ENCODE results near the gene DRG1. TPM values are rescaled to one million over a fixed set of nuclear protein-coding genes. Genes with fewer than 3 reads are reported as not detected.

The DRG1 gene
- total and polyA plus RNA-seq, 10 of the 15 experiments (the other 5 are each of a cell fraction or from before 2014, with no cell fraction given), result 59.7 to 147 (median 85.8) TPM

DNA sequence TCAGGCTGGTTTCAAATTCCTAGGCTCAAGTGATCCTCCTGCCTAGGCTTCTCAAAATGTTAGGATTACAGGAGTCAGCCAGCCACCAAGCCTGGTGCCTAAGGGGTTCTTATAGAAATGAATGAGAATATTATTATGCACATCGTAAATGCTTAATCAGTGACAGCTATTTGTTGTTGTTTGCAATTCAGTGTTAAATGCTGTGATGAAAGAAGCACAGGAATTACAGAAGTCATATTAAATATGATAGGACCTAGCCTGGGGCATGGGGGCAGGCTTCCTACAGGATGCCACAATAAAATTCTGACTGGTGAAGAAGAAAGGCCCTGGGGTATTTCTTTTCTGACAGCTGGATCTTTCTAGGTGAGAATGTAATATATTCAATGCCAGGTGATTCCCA is 39.4 kb upstream of the DRG1 start (continued):
- no peak for TF ChIP-seq POLR2AphosphoS2 (IDR thresholded peaks at IDR 0.05; ENCODE audit: low read depth, low read length)
- no peak for TF ChIP-seq SPI1 (IDR thresholded peaks at IDR 0.05; ENCODE audit: borderline replicate concordance, insufficient read depth, low read depth, low read length)
- TF ChIP-seq, protein P1, sequence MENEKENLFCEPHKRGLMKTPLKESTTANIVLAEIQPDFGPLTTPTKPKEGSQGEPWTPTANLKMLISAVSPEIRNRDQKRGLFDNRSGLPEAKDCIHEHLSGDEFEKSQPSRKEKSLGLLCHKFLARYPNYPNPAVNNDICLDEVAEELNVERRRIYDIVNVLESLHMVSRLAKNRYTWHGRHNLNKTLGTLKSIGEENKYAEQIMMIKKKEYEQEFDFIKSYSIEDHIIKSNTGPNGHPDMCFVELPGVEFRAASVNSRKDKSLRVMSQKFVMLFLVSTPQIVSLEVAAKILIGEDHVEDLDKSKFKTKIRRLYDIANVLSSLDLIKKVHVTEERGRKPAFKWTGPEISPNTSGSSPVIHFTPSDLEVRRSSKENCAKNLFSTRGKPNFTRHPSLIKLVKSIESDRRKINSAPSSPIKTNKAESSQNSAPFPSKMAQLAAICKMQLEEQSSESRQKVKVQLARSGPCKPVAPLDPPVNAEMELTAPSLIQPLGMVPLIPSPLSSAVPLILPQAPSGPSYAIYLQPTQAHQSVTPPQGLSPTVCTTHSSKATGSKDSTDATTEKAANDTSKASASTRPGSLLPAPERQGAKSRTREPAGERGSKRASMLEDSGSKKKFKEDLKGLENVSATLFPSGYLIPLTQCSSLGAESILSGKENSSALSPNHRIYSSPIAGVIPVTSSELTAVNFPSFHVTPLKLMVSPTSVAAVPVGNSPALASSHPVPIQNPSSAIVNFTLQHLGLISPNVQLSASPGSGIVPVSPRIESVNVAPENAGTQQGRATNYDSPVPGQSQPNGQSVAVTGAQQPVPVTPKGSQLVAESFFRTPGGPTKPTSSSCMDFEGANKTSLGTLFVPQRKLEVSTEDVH (IDR thresholded peaks at IDR 0.05; ENCODE audit: low read depth, partially characterized antibody), result no peak
- TF ChIP-seq, protein P2, sequence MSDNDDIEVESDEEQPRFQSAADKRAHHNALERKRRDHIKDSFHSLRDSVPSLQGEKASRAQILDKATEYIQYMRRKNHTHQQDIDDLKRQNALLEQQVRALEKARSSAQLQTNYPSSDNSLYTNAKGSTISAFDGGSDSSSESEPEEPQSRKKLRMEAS (IDR thresholded peaks at IDR 0.05; ENCODE audit: low read depth, low read length), result no peak

DNA sequence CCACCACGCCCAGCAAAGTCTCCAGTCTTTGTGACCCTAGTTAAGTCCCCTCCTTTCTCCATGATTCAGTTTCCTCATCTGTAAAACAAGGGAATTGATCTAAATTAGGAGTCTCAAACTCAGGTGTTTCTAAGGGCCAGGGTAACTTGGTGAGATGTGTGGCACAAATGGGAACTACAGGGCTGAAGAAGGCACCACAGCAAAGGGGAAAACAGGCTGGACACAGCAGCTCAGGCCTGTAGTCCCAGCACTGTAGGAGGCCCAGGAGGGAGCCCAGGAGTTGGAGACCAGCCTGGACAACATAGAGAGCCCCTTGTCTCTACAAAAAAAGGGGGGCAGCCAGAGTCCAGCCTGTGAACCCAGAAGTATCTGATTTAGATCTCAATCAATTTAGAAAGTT is 37.7 kb upstream of the DRG1 start:
- in situ Hi-C loops (cut with MboI) (no loop called here), intact Hi-C loops (cut with micrococcal nuclease; ENCODE audit: unreplicated experiment) (no loop called here)
- ChIA-PET POLR2A (no interaction called here), RAD21 (ENCODE audit: unreplicated experiment) (no interaction called here), CTCF (no interaction called here), SMC1A (ENCODE audit: uncharacterized antibody, unreplicated experiment) (no interaction called here)
- ATAC-seq, result no peak
- no peaks in the 10 kb centered on the region for H4K20me1 ChIP-seq (ENCODE audit: control insufficient read depth, insufficient read depth)
- FAIRE-seq, result no peak
- BruUV-seq (replicated peaks), result no TSS peak
- no peak for DNase-seq (ENCODE audit: low read depth, low spot score)
- H2AFZ ChIP-seq (ENCODE audit: control insufficient read depth, low read depth, low read length), result no peak overlapping the region
- no peaks in the 10 kb centered on the region for H3K79me2 ChIP-seq (ENCODE audit: control insufficient read depth, insufficient read depth, low read length)
- no peak overlapping the region for H3K4me3 ChIP-seq
- no peaks in the 10 kb centered on the region for H3K36me3 ChIP-seq (ENCODE audit: control insufficient read depth in 2 of 2, insufficient read depth in 2 of 2, low read length in 1 of 2)
- 35% methylated on average over 1 of the region's 1 CpG for WGBS (ENCODE audit: insufficient coverage, insufficient replicate concordance, low lambda C conversion rate, missing lambda C conversion rate)
- H3K9ac ChIP-seq (ENCODE audit: control insufficient read depth, insufficient read depth, low read length), result no peak overlapping the region
- no peak overlapping the region for H3K4me2 ChIP-seq (ENCODE audit: control insufficient read depth, insufficient read depth)
- no peaks in the 10 kb centered on the region for H3K9me3 ChIP-seq (replicated peaks; ENCODE audit: control insufficient read depth, insufficient read depth, low read length)
- H3K27me3 ChIP-seq (replicated peaks in 1 of 2; ENCODE audit: control insufficient read depth in 2 of 2, insufficient read depth in 2 of 2, low read length in 1 of 2), result no peaks in the 10 kb centered on the region
- no peak for TF ChIP-seq FOXK2 (IDR thresholded peaks at IDR 0.05)
- TF ChIP-seq RCOR1 (conservative IDR thresholded peaks at IDR 0.05; ENCODE audit: low read depth, low read length), result no peak
- no peak for TF ChIP-seq HDGF (IDR thresholded peaks at IDR 0.05)
- TF ChIP-seq EGR1 (IDR thresholded peaks at IDR 0.05; ENCODE audit: borderline replicate concordance in 1 of 2, low read depth in 2 of 2, low read length in 2 of 2), result no peak
- no peak for TF ChIP-seq IKZF1 (conservative IDR thresholded peaks at IDR 0.05)
- no peak for TF ChIP-seq SUPT20H (IDR thresholded peaks at IDR 0.05; ENCODE audit: borderline replicate concordance, control insufficient read depth, low read depth, low read length)
- no peak for TF ChIP-seq PAX5 (IDR thresholded peaks at IDR 0.05; ENCODE audit: borderline replicate concordance, low read depth, low read length)
- TF ChIP-seq ASH2L (IDR thresholded peaks at IDR 0.05; ENCODE audit: borderline replicate concordance, low read depth), result no peak
- TF ChIP-seq MEF2A (IDR thresholded peaks at IDR 0.05; ENCODE audit: insufficient read depth, low read depth, low read length), result no peak
- no peak for TF ChIP-seq IRF4 (IDR thresholded peaks at IDR 0.05; ENCODE audit: low read depth, low read length)
- TF ChIP-seq HDAC2 (IDR thresholded peaks at IDR 0.05), result no peak
- TF ChIP-seq RB1 (IDR thresholded peaks at IDR 0.05; ENCODE audit: borderline replicate concordance), result no peak
- TF ChIP-seq ETV6 (conservative IDR thresholded peaks at IDR 0.05 in 1 of 2, IDR thresholded peaks at IDR 0.05 in 1 of 2; ENCODE audit: borderline replicate concordance in 1 of 2, low read depth in 1 of 2), result no peak
- TF ChIP-seq CHD4 (IDR thresholded peaks at IDR 0.05), result no peak
- peaks cover 3% of the 10 kb centered on the region; the same call in 1 of the 2 replicates for H3K4me1 ChIP-seq (ENCODE audit: control insufficient read depth, insufficient read depth, low read length)
- no peak overlapping the region for H3K27ac ChIP-seq (ENCODE audit: control insufficient read depth, insufficient read depth)
